Left forelimb (tissue), 1 donor: Measurements from ENCODE around the gene PCP4L1.

Source experiments
- DNase-seq: peaks from one replicate; pipeline ENCODE4 v3.0.0-alpha.2; 2018; ENCODE audit warnings: low spot score

The PCP4L1 gene

DNA sequence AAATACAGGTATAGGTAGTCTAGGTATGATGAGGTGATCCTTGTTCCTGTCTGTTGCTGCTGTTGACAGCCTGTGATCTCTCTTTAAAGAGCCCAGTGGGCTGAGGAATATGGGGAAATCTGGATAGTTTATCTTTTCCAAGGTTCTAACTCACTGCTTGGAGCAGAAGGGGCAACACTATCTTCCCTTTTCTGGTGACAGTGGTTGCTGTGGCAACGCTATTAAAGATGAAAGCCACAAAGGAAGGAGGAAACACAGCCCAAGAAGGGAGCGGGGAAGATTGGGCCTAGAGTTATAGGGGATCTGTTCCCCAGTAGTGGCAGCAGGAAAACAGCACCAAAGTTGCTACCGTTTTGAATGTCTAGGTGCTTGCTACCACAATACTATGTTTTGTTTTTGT is 8.8 kb downstream of the PCP4L1 start:
- DNase-seq: no peak

DNA sequence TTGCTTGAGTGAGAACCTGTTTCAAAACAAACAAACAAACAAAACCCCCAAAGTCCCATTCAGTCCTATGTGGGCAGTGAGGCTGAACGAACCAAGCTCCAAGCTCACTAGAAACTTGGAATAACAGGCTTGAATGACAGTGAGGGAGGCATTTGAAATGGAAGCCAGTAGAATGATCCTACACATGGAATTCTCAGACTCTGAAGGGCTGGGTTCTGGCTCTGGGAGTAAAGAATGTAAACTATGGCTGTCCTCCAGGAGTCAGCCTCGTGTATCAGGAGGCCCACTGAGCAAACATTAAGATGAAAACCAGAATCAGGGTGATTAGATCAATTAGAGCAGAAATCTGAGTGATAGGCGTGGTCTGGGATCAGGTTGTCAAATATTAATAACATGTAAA is 14.9 kb downstream of the PCP4L1 start:
- DNase-seq: no peak

DNA sequence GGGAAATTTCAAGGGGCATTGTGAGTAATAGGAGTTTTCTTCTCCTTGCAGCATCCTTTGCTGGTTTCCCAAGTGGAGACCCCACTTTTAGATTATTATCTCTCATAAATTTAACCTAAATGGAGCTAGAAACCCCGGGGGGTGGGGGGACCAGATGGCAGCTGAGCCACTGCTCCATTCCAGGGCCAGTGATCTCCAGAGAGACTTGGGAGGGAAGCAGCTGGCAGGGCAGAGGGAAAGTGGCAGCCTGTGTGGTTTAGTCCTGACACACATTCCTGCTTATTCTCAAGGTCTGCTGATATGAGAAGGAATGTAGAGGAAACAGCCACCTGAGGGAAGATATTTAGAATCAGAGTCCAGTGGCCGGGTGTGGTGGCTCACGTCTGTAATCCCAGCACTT is 16.3 kb downstream of the PCP4L1 start:
- DNase-seq: no peak

DNA sequence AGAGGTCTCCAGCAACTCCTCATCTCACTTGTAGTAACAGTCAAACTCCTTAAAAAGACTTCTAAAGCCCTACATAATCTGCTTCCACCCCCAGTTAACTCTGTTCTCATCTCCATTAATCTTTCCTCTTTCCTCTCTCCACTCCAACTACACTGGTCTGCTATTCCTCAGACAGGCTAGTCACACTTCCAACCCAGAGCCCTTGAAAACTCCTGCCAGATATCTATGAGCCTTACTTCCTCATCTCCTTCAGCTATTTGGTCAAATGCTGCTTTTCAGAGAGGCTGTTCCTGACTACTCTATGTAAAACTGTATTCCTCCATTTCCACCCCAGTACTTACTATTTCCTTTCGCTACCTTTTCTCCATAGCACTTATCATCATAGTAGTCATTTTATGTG is 24.4 kb downstream of the PCP4L1 start:
- no peak for DNase-seq

DNA sequence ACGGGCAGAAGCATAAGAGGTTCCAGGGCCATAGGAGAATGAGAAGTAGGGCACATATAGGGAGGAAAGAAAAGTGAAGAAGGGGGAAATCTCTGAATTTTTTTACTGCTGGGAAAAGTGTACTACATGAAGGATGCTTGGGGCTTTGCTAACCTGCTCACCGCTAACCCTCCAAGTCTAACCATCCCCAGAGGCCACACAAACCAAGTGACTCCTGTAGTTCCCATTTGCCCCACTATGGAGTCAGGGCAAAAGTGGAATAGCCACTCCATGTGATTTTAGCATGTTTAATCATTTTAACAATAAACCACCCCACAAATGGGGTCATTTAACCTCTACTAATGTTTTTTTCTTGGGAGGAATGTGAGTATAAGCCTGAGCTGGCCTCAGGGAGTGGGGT is 26.6 kb downstream of the PCP4L1 start:
- no peak for DNase-seq

DNA sequence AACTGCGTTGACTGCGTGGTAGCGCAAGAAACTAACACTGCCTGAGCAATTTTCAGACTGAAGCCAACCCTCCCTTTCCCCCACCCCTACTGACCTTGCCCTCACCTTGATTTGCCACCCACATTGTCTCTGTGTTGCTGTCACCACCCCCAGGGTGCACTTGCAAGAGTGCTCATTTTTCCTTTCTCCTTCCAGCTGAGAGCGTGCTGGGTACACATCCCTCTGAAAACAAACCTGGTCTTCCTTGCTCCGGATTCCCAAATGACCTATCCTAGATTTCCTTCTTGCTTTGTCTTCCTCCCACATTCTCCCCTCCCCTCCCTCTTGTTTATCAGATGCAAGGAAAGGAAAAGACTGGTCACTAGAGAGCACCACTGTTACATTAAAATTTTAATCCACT is 27.0 kb downstream of the PCP4L1 start:
- DNase-seq: no peak

DNA sequence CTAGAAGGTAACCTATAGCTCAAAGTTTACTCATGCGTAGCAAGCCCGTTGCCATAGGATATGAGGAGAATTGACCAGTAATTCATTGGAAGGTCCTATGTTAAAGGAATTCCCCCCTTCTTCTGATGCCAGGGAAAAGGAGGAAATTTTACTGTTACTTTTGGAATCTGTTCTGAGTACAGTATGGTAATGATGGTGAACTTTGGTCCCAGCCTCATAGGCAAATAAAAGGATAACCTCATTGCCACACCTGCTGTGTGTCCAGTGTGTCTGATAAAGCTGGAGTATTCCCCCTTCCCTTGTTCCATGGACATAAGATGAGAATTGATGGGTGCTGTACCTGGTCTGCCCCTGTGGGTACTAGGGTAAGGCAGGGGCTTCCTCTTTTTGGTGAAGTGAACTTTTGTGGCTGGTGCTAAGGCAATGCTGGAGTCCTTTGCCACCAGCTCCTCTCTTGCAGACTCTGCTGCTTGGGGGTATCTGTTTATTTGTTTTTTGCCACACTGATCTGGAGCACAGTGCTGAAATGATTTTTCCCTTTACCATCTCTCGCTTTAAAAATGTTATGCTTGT is 29.0 kb downstream of the PCP4L1 start:
- DNase-seq: no peak

DNA sequence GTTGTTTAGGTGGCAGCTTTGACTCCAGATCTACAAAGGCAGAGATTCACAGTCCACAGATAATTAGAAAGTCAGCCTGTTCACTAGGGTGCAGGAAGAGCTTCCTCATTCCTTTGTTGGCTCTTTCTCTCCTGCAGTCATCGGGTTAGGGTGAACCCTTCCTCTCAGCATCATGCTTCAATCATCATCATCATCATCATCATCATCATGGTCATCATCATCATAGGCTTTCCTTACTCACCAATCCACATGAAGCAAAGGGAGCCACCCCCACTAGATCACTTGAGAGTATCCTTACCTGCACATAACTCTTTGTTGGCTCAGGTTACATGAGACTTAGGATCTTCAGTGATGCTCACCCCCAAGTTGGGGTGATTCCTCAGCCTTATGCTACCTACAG is 32.2 kb downstream of the PCP4L1 start:
- no peak for DNase-seq

DNA sequence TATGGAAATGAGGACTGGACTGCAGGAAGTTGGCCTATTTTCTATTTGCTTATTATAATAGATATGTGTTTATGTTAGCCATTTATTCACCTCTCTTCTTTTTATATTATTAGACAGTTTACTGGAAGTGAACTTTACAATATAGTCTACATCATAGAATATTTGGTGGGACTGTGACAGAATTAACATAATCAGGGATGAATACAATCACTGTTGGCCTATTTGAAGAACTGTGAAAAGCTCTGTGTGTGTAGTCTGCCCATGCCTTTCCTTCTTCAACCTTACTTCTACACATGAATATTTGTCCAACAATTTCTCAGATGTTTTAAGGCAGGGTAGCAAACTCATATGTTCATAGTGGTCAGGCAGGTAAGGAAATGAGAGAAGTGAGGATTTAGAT is 38.9 kb downstream of the PCP4L1 start:
- no peak for DNase-seq

DNA sequence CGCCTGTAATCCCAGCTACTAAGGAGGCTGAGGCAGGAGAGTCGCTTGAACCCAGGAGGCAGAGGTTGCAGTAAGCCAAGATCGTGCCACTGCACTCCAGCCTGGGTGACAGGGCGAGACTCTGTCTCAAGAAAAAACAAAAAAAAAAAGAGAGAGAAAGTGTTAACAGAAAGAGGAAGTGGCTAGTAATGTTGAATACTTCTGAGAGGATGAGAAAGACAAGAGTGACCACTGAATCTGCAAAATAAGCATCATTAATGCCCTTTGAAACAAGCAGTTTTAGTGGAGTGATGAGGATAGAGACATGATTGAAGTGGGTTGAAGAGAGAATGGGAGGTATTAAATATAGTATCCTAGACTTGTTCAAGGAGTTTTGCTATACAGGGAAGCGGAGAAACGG is 39.6 kb downstream of the PCP4L1 start:
- DNase-seq: no peak

DNA sequence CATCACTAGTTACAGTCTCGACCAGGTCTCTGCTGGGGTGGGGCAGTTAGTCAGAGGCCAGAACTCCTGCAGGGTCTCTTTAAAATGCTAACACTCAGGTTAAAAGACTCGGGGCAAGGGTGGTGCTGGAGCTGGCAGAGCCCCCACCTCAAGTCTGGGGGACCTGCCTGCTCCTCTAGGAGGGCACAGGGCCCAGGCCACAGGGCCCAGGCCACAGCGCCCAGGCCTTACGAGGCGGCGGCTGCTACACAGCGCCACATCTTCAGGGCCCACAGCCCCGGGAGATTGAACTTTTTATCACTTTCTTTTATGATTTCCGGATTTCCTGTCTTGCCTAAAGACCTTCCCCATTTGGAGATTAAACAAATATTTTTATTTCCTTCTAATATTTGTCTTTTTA is 40.8 kb downstream of the PCP4L1 start:
- DNase-seq: no peak

DNA sequence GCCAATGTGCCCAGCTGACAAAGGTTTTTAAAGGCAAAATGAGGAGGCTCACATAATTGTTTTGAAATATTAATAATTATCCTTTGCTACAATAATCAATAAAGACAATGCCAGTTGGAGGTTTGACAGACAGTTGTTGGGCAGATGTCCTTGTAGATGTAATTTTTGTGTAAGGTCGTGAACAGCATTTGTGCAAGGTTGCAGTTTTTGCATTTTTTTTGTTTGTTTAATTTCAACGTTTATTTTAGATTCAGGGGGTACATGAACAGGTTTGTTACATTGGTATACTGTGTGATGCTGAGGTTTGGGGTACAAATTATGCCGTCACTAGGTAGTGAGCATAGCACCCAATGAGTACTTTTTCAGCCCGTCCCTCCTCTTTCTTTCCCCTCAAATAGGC is 41.9 kb downstream of the PCP4L1 start:
- no peak for DNase-seq

DNA sequence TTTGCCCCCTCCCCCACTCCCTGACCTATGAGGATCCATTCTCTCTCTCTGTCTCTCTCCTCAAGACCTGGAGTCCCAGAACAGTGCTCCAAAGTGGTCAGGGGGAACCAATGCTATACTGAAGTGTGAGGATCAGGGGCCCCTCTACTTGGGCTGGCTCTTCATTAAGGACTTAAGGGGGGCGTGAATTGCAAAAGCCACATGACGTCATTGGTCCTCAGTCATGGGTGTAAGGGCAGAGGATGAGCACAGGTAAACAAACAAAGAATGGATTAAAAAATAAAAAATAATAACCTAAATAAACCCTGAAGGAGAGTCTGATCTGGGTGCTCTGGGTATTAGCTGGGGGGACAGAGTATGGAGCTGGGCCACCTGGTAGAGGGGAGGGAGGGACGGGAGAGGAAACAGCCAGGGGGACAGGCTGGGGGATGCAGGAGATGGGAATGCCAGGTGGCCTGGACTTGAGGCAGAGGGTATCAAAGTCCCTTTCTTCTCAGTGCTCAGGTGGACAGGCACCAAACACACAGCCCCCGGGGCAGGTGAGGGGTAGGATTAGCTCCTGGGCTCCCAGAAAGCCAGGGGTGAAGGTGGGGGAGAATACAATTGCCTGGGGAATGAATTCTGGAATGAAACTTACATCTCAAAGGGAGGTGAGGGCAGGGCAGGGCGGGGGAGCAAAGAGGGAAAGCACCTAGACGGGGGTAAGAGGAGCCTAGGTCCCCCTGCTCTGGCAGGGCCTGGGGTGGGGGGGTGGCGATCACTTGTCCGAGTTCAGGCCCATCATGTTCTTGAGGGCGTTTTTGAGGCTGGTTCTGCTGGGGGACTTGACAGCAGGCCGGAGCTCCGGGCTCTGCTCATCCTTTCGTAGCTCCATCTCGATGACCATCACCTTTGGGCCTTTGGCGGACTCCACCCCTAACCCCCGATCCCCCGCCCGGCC is 46.7 kb downstream of the PCP4L1 start:
- DNase-seq: no peak

DNA sequence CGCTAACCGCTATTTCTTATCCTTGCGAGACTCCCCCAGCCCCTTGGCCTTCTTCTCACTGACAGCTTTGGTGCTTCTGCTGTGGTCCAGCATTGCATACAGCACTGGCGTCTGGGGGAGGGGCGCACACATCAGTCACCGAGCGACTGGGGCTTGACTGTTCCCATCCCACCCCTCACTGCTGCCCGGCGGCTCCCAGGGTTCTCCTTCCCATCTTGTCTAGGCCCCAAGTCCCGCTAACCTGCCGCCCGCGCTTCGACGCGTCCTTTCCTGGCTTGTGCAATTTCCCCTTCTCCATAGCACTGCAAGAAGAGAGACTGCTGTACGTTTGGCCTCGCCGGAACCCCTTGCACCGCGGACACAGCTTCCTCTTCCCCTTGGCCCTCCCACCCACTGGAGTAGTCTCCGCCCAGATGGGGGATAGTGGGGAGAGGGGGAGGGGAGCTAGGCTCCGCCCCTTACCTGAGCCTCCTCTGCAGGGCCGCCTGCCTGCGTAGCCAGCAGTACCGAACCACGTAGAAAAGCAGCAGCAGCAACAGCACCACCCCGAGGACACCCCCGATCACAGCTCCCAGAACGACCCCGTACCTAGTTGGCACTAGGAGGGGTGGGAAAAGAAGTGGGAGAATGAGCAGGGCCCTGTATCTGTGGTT is 47.4 kb downstream of the PCP4L1 start:
- peak; percentile 80 for DNase-seq

DNA sequence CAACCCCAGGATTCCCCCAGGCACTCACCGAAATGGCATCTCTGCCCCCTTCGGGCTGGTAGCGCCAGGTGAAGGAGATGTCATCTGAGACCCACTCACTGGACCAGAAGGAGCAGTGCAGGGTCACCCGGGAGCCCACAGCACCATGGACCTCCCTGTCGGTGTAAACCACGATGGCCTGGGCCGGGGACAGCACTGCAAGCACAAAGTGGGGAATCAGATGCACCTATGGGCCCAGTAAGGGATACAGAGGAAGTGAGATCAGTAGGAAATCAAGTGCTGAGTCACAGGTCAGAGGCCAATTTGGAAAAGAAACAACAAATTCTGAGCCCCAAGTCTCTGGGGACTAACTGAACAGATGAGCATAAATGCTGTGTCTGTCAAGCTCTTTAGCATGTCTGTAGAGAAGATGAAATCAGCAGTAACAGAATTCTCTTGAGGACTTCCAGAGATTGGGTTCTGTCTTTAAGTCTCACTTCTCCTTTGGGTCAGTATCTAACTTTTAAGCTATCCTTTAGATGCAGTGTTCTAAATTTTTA is 48.8 kb downstream of the PCP4L1 start:
- no peak for DNase-seq

DNA sequence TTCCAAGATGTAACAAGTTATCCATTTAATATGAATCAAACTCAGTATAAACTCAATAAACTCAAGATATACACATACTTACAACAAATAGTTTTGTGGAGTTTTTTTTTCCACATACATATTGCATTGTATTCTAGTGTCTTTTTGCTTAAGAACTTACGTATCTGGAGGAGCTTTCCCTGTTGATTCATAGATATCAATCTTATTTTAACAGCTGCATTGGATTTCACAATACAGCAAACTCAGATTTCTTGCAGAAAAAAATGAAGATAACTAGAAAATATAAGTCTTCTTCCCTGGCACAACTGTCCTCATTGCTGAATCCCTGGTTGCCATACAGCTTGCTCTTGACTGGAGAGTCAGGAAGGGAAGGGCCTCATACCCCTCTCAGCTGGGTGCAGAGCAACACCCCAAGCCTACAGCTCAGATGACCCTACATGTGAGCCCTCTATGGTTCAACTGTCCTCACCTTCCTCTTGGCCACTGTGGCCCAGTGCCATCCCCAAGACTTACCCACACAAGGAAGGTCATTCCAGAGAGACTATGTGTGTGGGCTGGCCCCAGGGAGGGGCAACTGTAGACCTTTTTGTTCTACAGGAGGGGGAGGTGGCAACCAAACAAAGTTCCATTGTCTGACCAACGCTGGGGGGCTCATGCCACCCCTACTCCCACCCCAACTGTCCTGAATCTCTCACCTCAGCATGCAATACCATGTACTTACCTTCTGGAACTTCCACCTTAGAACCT is 49.5 kb downstream of the PCP4L1 start:
- no peak for DNase-seq

DNA sequence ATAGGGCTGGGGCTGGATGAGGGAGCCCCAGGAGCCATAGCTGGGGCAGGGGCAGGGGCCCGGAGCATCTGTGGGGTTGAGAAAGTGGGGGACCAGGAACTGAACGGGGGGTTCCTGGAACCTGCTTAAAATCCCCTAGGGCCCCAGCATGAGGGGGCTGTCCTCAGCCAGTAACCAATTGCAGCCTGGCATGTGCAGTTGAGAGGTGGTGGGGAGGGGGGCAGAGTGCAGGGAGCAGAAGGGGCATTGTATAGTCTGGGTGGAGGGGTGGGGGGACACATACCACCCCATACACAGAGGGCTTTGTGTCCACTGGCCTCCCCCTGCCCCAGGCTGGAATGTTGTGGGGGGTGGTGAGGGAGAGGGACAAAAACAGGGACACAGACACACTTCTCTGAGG is 51.3 kb downstream of the PCP4L1 start, which contains the start of gene MPZ:
Gene MPZ (minus strand): TSS at position 101 of the 400 bp plus-strand sequence. CDS start 63 bp downstream, at position 38.
- DNase-seq: no peak

DNA sequence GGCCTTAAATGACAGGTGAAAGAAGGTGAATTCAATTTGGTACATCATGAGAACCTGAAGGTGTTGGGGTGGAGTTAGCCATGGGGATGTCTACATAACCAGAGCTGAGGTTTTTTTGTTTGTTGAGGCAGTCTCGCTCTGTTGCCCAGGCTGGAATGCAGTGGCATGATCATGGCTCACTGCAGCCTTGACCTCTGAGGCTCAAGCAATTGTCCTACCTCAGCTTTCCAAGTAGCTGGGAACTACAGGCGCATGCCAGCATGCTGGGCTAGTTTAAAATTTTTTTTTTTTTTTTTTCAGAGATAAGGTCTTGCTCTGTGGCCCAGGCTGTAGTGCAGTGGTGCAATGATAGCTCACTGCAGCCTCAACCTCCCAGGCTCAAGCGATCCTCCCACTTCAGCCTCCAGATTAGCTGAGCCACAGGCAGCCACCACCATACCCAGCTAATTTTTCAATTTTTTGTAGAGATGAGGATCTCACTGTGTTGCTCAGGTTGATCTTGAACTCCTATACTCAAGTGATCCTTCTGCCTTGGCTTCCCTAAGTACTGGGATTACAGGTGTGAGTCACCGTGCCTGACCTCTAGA is 53.1 kb downstream of the PCP4L1 start:
- no peak for DNase-seq

DNA sequence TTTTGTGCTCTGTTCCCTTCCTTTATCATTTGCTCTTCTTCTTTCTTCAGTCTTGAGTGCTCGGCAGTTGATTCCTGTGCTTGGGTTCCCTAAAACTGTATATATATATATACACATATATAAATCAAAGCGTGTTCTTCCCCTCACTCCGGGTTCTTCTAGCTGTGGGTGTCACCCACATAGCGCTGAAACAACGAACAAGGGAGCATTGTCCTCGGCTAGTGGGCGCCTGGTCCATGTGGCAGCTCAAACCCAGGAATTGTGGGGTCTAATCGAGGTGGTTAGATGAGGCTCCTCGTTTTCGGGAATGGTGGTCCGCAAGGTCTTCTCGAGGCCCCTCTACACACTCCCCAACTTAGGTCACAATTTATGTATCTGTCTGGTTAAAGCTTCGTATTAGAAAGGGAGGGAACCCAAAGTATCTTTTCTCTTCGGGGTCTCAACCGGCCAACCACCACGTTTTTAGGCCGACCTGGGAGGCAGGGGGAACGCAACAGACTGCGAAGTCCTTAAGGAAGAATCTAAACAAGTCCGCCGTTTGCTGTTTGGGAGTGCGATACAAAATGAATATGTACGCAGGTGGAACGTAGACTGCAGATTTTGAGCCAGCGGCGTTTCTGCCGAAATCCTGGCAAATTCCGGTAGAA is 55.1 kb downstream of the PCP4L1 start:
- no peak for DNase-seq

DNA sequence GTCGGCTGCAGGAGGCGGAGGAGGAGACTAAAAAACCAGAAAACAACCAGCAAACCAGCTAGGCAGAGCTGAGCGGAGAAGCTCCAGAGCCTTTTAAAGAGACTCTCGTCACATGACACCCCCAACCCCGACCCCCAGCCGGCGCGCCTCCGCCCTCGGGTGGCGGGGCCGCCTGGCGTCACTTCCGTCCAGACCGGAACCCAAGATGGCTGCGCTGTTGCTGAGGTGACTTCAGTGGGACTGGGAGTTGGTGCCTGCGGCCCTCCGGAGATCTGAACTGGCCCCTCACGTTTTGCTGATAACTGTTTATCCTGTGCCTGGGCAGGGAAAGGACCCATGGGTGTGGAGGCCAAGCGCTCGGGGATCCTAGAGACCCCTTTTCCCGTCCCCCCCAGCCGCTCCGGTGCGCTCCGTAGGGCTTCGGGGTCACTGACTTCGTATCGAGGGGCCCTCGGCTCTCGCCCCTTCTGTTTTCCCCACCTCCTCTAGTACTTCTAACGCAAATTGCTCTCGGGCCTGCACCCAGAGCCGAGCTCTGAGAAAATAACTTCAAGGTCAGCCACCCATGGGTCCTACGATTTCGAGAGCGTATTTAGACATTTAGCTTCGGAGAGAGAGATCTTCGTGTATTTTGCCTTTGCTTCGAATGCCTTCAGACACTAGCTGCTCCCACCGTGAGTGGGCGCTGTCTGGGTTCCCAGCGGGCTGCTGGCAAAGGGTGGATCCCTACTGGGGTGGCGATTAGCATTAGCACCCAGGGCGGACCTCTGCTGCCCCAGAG is 55.8 kb downstream of the PCP4L1 start, which contains the start of gene SDHC:
Gene SDHC (plus strand): TSS at position 181 of the 781 bp plus-strand sequence. CDS start 25 bp downstream, at position 206.
- DNase-seq: peak; percentile 94
